Neural crest cell (in vitro differentiated cells): ENCODE measurements around the gene CCNJL. TPM values are rescaled to one million over a fixed set of nuclear protein-coding genes. Genes with fewer than 3 reads are reported as not detected.

Experiments used
- DNase-seq: peaks from one replicate; pipeline ENCODE4 v3.0.0; 2021; ENCODE audit warnings: low read depth, mixed read lengths, low spot score
- H3K27ac Mint-ChIP-seq: one replicate; pipeline ENCODE4 v1.8.0; 2021; ENCODE audit warnings: mild to moderate bottlenecking, mixed read lengths; ENCODE audit not compliant: unreplicated experiment
- H3K27me3 Mint-ChIP-seq: 2 replicates; pipeline ENCODE4 v1.8.0; 2021; ENCODE audit warnings: low read depth, mild to moderate bottlenecking, mixed read lengths
- H3K36me3 Mint-ChIP-seq: 2 replicates; pipeline ENCODE4 v1.8.0; 2021; ENCODE audit warnings: low read depth, mild to moderate bottlenecking, mixed read lengths
- H3K4me1 Mint-ChIP-seq: 2 replicates; pipeline ENCODE4 v1.8.0; 2021; ENCODE audit warnings: mixed read lengths
- H3K4me3 Mint-ChIP-seq: one replicate; pipeline ENCODE4 v1.8.0; 2021; ENCODE audit warnings: mild to moderate bottlenecking, mixed read lengths
- H3K9me3 Mint-ChIP-seq: 2 replicates; pipeline ENCODE4 v1.8.0; 2021; ENCODE audit warnings: mixed read lengths
- CTCF ChIP-seq: fragments of 200-600 bp; sonication (generic); conservative IDR thresholded peaks from 2 replicates; pipeline ENCODE4 v1.5.0; 2021; ENCODE audit warnings: antibody characterized with exemption, mild to moderate bottlenecking
- total RNA-seq: library from RNA; stranded (reverse); gene quantifications from 2 replicates; pipeline ENCODE4 v1.2.1, GENCODE V29; 2021

Gene CCNJL
- total RNA-seq, 1 donor from 2014 or later, result 29.7 TPM

- DNase-seq, result no peak
- Mint-ChIP-seq H3K4me3 (no peak overlapping the region), H3K27me3 (no peaks in the 10 kb centered on the region), H3K4me1 (no peaks in the 10 kb centered on the region), H3K9me3 (no peaks in the 10 kb centered on the region), H3K27ac (no peak overlapping the region), H3K36me3 (no peaks in the 10 kb centered on the region)
- no peak for TF ChIP-seq CTCF
Observed at GRCh38 chr5:160231783-160232342, 80.5 kb downstream of the CCNJL start.

- no peaks in the 10 kb centered on the region for H3K36me3 Mint-ChIP-seq
- H3K27ac Mint-ChIP-seq, result no peak overlapping the region
- no peak for DNase-seq
- H3K27me3 Mint-ChIP-seq, result no peaks in the 10 kb centered on the region
- no peaks in the 10 kb centered on the region for H3K9me3 Mint-ChIP-seq
- H3K4me3 Mint-ChIP-seq, result no peak overlapping the region
- H3K4me1 Mint-ChIP-seq, result no peaks in the 10 kb centered on the region
- TF ChIP-seq CTCF, result no peak
Observed at GRCh38 chr5:160230686-160231527, 81.5 kb downstream of the CCNJL start.

- TF ChIP-seq CTCF, result no peak
- DNase-seq, result no peak
- Mint-ChIP-seq H3K4me1 (no peaks in the 10 kb centered on the region), H3K27me3 (no peaks in the 10 kb centered on the region), H3K36me3 (no peaks in the 10 kb centered on the region), H3K27ac (no peak within 1 kb of the TSS), H3K4me3 (no peak within 1 kb of the TSS), H3K9me3 (no peaks in the 10 kb centered on the region)
Observed at GRCh38 chr5:160229190-160229742, 83.1 kb downstream of the CCNJL start, which contains the start of gene FABP6. TSS of gene FABP6 (plus strand) at chr5:160229506. CDS start at chr5:160229558, 52 bp downstream.

GRCh38 chr5:160227012-160227411 lies 85.4 kb downstream of the CCNJL start:
- no peak for TF ChIP-seq CTCF
- H3K27me3 Mint-ChIP-seq, result no peaks in the 10 kb centered on the region
- H3K27ac Mint-ChIP-seq, result no peak overlapping the region
- DNase-seq, result no peak
- H3K4me3 Mint-ChIP-seq, result no peak overlapping the region
- no peaks in the 10 kb centered on the region for H3K4me1 Mint-ChIP-seq
- no peaks in the 10 kb centered on the region for H3K36me3 Mint-ChIP-seq
- no peaks in the 10 kb centered on the region for H3K9me3 Mint-ChIP-seq

- Mint-ChIP-seq H3K36me3 (no peaks in the 10 kb centered on the region), H3K9me3 (no peaks in the 10 kb centered on the region), H3K27ac (no peak overlapping the region), H3K27me3 (no peaks in the 10 kb centered on the region), H3K4me1 (no peaks in the 10 kb centered on the region), H3K4me3 (no peak overlapping the region)
- DNase-seq, result no peak
- no peak for TF ChIP-seq CTCF
Observed at GRCh38 chr5:160221082-160221481, 91.3 kb downstream of the CCNJL start.
